Panc1 (cell line): ENCODE measurements around the gene MEIS2. TPM values are rescaled to one million over a fixed set of nuclear protein-coding genes. Genes with fewer than 3 reads are reported as not detected.

Experiments
- ATAC-seq: fragments of 200-7000 bp; cut with Tn5 transposase; 2 replicates; pipeline ENCODE4 v1.9.1; 2020; ENCODE audit warnings: mild to moderate bottlenecking, moderate library complexity
- BruUV-seq: library from RNA; stranded (reverse); fragments of 400-500 nt; replicated peaks from 2 replicates; lab custom pipeline; 2021; lab: Mats Ljungman, UMichigan
- CTCF ChIA-PET: fragments of 300-600 bp; sonication (Branson Sonifier 250); formaldehyde crosslinking; loops from one replicate; lab custom pipeline; 2022; ENCODE audit warnings: antibody characterized with exemption; lab: Charles Lee
- POLR2A ChIA-PET: fragments of 300-600 bp; sonication (Branson Sonifier 250); formaldehyde crosslinking; loops from one replicate; lab custom pipeline; 2022; ENCODE audit warnings: antibody characterized with exemption; lab: Charles Lee
- DNase-seq: peaks from one replicate; pipeline ENCODE4 v3.0.0-alpha.2; 2010; ENCODE audit warnings: low read depth, low spot score
- H3K27ac ChIP-seq: 2 replicates; pipeline ENCODE4 v1.5.1; 2011; ENCODE audit warnings: mild to moderate bottlenecking, low read length, inconsistent platforms
- H3K27me3 ChIP-seq: fragments of 200-500 bp; sonication (Bioruptor generic); 2 replicates; pipeline ENCODE4 v1.6.0; 2014; ENCODE audit warnings: low read length, inconsistent platforms; ENCODE audit not compliant: control insufficient read depth, insufficient read depth
- H3K36me3 ChIP-seq: fragments of 200-500 bp; sonication (Bioruptor generic); 2 replicates; pipeline ENCODE4 v1.5.1; 2014; ENCODE audit warnings: inconsistent platforms, mild to moderate bottlenecking, low read length, moderate library complexity; ENCODE audit not compliant: control insufficient read depth, insufficient read depth
- H3K4me1 ChIP-seq: 2 replicates; pipeline ENCODE4 v1.5.1; 2011; ENCODE audit warnings: inconsistent platforms, mild to moderate bottlenecking, low read length, moderate library complexity; ENCODE audit not compliant: control insufficient read depth, insufficient read depth
- H3K4me3 ChIP-seq, 2 experiments: 2 replicates each; pipeline ENCODE4 v1.5.1; 2011 to 2012; ENCODE audit warnings: low read depth in 2 of 2, low read length in 2 of 2, mild to moderate bottlenecking in 2 of 2, inconsistent platforms in 1 of 2, moderate library complexity in 1 of 2
- H3K9me3 ChIP-seq: fragments of 200-500 bp; sonication (Bioruptor generic); 2 replicates; pipeline ENCODE4 v1.5.1; 2014; ENCODE audit warnings: low read depth, mild to moderate bottlenecking, inconsistent platforms, low read length, moderate library complexity; ENCODE audit not compliant: control insufficient read depth, insufficient read depth
- CTCF ChIP-seq: fragments of 450-650 bp; IDR thresholded peaks from 2 replicates; pipeline ENCODE4 v1.5.1; 2017; ENCODE audit warnings: mild to moderate bottlenecking
- POLR2AphosphoS5 ChIP-seq: IDR thresholded peaks from 2 replicates; pipeline ENCODE4 v1.6.1; 2012; ENCODE audit warnings: mild to moderate bottlenecking, low read depth, low read length, moderate library complexity
- REST ChIP-seq, 2 experiments: IDR thresholded peaks; 2 replicates each; pipeline ENCODE4 v1.6.1; 2011 to 2012; ENCODE audit warnings: low read depth in 2 of 2, control low read depth in 1 of 2, low read length in 1 of 2, mild to moderate bottlenecking in 1 of 2, moderate library complexity in 1 of 2; ENCODE audit not compliant: insufficient read depth in 1 of 2
- SIN3A ChIP-seq: IDR thresholded peaks from 2 replicates; pipeline ENCODE4 v1.6.1; 2012; ENCODE audit warnings: low read depth, mild to moderate bottlenecking, low read length, moderate library complexity, borderline replicate concordance; ENCODE audit not compliant: insufficient read depth
- TCF7L2 ChIP-seq: IDR thresholded peaks from 2 replicates; pipeline ENCODE4 v1.6.1; 2011; ENCODE audit warnings: mild to moderate bottlenecking, low read depth, low read length, inconsistent platforms
- in situ Hi-C: cut with HindIII; loops from 2 replicates; pipeline ENCODE4 v1.10.0; 2016; ENCODE audit warnings: low sequenced_read_pairs, low pct_unique_long_range_greater_than_20kb
- intact Hi-C: fragments of 100-400 bp; cut with micrococcal nuclease; formaldehyde crosslinking; loops from one replicate; pipeline ENCODE4 v1.10.0; 2022; ENCODE audit not compliant: unreplicated experiment
- total RNA-seq: library from RNA; stranded (reverse); gene quantifications from one replicate; pipeline ENCODE4 v1.2.1, GENCODE V29; 2021; ENCODE audit not compliant: unreplicated experiment

The MEIS2 gene
- total RNA-seq, 1 experiment from 2014 or later: 9.3 TPM

DNA sequence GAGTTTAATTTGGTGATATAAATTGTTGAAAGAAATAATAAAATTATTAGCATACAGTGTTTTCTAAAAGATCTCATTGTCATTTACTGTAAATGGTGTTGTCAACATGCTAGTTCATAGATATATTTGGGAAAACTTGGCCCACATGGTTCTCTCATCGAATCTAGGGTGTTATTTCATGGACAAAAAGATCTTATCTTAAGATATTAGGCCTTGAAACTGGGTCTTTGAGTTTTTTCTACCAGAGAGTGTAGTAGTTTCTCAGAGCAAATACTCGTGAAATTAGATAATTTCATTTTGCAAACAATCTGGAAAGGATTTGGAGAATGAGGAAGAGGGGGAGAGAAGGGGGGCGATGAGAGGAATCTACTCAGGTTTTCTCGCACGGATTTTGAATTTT lies 107.9 kb downstream of the MEIS2 start:
- TF ChIP-seq SIN3A (no peak), REST (IDR thresholded peaks at IDR 0.05; ENCODE audit: insufficient read depth in 1 of 2, low read depth in 2 of 2, low read length in 1 of 2) (no peak), POLR2AphosphoS5 (no peak), TCF7L2 (no peak), CTCF (no peak)
- H3K4me1 ChIP-seq: no peaks in the 10 kb centered on the region
- H3K36me3 ChIP-seq: no peaks in the 10 kb centered on the region
- ATAC-seq (no peak), DNase-seq (no peak)
- H3K9me3 ChIP-seq: no peaks in the 10 kb centered on the region
- in situ Hi-C loops (no loop called here), intact Hi-C loops (no loop called here)
- no peak overlapping the region for H3K4me3 ChIP-seq
- no peaks in the 10 kb centered on the region for H3K27me3 ChIP-seq
- POLR2A ChIA-PET: no interaction called here
- BruUV-seq: no TSS peak
- no peak overlapping the region for H3K27ac ChIP-seq
- CTCF ChIA-PET: no interaction called here

- in situ Hi-C loops (no loop called here), intact Hi-C loops (no loop called here)
- CTCF ChIA-PET: interaction anchor here (0.5 kb wide), 1 partner anchor 70 kb away, joined by 4 read pairs; no protein-coding TSS in a partner anchor
- Histone ChIP-seq H3K4me3 (no peak overlapping the region), H3K27me3 (no peaks in the 10 kb centered on the region), H3K9me3 (no peaks in the 10 kb centered on the region), H3K27ac (no peak overlapping the region), H3K36me3 (no peaks in the 10 kb centered on the region), H3K4me1 (no peaks in the 10 kb centered on the region)
- TF ChIP-seq POLR2AphosphoS5 (no peak), SIN3A (no peak), REST (IDR thresholded peaks at IDR 0.05; ENCODE audit: insufficient read depth in 1 of 2, low read depth in 2 of 2, low read length in 1 of 2) (no peak), CTCF (no peak), TCF7L2 (no peak)
- ATAC-seq (no peak), DNase-seq (no peak)
- BruUV-seq: no TSS peak
- POLR2A ChIA-PET: no interaction called here
Observed at GRCh38 chr15:36988947-36989346, 111.4 kb downstream of the MEIS2 start.
